ENCODE results near the gene DLG2.

Gene DLG2

GRCh38 chr11:83862033-83862432, 1765.1 kb downstream of the DLG2 start:
- no peak for DNase-seq

DNA sequence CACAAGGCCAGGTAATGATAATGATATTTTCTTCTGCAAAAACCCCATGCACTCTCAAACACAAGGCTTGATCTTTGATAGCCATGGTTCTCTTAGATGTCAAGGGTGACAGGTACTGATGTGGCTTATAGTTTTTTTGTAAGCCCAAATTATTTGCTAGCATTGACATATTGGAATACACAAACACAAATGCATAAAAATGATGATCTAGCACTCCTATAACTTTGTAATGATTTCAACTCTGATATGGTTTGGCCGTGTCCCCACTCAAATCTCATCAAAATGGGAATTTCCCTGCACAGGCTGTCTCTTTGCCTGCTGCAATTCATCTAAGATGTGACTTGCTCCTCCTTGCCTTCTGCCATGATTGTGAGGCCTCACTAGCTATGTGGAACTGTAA, 1768.5 kb downstream of the DLG2 start:
- DNase-seq: no peak

- DNase-seq: no peak
Observed at GRCh38 chr11:83855237-83855636, 1771.9 kb downstream of the DLG2 start.

DNA sequence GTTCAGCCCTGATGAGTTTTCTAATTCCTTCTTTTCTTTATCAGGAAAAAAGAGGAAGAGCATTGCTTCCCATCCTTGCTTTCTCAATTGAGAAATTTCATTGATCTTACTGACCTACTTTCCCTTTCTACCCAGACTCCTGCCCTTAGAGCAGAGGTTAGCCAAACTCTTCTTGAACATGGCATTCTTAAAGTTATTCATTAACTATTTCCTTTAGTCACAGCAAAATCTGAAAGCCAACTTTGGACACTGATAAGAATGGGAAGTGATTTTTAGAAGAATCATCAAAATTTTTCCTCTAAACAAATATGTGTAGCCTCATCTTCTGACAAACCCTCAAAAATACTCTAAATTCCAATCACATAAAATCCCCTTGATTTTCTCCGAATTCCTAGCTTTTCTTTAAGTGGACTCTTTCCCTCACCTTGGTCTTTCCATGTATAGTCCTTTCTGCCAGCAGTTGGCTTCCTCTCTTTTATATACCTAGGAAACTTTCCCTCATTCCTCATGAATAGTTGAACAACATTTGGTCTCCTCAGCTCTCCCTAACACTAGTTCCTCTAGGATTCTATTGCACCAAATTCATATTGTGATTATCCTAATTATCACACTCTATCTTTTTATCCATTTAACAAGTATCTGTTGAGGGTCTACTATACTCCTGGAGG, 1774.2 kb downstream of the DLG2 start:
- no peak for DNase-seq

- no peak for DNase-seq
Observed at GRCh38 chr11:83852012-83852411, 1775.1 kb downstream of the DLG2 start.

DNA sequence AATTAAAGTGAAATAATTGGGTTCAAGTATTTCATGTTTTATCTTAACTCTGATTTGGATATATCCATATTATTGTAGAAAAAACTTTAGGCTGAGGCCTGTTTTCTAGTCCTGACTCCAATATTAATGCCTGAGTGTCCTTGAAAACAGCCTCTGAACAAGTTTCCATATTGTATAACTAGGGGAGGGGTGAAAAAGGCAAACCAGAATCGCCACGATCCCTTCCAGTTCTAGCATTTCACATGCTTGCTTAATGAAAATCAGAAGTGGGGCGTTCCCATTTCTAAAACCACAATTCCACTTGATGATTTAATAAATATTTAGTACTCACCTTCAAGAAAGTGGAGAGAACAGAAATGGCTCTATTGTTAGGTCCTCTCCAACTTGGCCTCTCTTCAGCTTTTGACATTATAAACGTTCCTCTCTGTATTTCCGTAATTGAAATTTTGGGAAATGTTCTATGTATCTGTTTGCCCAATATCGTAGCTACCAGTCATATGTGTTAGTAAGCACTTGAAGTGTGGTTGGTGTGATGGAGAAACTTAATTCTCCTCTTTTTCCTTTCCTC, 1779.6 kb downstream of the DLG2 start:
- no peak for DNase-seq

DNA sequence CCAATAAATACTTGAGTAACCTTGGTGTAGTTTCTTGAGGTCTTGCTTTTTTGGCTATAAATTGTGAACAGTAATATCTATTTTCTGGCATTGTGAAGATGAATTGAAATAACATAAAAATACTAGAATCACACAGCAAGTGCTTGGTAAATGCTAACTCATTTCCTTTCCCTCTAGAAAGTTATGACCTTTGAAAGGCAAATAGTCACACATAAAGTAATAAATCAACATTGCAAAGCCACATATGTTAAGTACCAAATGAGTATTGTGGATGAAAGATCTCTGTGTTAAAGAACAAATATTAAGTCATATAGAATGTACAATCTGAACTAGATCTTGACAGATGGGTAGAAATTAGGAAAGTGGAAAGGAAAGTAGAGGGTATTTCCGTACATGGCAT, 1781.3 kb downstream of the DLG2 start:
- no peak for DNase-seq

DNA sequence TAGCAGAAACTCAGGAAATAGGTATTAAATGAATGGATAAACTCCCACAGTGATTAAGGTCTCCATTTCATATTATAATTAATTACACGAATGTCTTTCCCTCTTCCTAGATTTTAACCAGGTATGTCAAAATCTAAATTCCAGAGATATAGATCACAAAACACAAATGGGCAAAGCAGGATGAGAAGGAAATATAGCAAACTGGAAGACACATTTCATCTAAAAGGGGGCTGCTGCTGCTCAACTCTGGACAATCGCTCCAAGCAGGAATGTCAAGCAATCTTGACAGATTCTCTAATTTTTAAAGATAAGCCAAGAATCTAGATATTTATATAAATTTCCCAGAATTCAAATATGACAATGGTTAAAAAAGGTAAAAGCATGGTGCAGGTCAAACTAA, 1786.8 kb downstream of the DLG2 start:
- DNase-seq: no peak

DNA sequence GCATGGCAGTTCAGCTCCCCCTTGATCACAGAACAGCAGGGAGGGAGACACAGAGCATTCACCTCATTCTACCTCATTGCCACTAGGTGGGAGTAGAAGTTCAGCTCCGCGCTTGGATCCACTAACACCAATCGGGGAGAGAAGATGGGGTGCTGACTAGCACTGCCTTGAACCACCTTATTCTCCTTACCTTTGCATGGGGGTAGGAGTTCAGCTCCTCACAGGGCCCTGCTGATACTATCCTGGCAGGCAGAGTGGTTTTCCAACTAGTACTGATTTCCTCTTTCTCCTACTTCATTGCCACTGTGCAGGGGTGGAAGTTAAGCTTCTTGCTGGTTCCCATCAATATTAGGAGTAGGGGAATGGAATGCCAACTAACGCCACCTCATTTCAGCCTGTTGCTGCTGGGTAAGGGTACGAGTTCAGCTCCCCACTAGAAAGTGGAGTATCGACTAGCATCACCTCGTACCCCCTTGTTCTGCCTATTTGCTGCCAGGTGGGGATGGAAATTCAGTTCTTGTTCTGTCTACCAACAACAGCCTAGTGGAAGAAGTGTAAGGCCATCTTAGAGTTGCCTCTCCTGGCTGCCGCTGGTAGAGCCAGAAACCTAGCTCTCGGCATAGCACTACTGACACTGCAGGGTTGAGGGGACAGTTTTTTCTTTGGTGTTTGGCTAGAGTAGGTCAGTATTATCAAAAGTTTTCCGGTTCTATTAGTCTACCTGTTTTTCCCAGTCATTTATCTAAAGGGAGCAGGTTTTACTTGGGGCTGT, 1790.1 kb downstream of the DLG2 start:
- peak; percentile 9 for DNase-seq

DNA sequence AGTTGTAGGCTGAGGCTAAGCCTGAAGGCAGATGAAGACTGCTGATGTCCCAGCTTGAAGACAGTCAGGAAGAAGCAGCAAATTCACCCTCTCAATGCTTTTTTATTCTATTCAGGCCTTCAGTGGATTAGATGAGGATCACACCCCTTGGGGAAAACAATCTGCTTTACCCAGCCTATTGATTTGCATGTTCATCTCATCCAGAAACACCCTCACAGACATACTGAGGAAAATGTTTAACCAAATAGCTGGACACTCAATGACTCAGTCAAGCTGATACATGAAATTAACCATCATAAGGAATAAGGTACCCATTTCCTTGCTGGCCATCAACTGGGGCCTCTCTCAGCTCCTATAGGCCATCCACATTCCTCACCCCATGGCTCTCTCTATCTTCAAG, 1791.1 kb downstream of the DLG2 start:
- no peak for DNase-seq

DNA sequence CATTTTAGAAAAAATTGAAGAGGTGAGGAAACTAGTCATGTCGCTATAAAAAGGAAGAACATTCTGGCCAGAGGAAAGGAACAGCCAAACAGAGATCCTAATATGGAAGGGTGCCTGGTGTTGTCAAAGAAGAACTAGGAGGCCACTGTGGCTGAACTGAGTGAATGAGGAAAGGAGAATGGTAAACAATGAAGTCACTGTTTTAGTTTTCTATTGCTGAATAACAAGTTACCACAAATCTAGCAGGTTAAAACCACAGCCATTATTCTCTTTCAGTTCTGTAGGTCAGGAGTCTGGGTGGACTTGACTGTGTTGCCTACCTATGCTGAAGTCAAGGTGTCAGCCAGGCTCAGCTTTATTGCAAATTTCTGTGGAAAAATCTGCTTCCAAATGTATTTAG, 1791.7 kb downstream of the DLG2 start:
- DNase-seq: no peak

GRCh38 chr11:83831929-83832328, 1795.2 kb downstream of the DLG2 start:
- DNase-seq: no peak

DNA sequence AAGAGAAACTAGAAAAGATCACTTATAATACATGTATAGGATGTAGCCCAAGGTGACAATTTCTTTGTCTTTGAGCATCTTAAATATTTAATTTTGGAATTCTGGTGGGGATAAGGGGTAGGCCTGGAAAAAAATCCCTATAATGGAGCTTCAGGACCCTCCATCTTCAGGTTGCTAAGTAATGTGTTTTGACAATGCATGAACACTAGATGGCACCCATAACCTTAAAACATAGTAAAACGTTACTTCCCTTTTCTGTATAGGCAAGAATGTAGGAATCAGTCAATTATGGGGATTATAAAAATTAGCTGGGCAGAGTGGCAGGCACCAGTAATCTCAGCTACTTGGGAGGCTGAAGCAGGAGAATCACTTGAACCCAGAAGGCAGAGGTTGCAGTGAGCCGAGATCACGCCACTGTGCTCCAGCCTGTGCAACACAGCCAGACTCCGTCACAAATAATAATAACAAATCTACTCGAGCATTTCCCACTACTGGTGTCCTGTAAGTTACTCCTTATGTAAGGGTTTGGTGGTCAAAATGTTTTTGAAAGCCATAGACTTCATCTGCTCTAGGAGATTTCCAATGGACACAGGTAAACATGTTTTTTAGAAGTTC, 1799.1 kb downstream of the DLG2 start:
- DNase-seq: no peak

DNA sequence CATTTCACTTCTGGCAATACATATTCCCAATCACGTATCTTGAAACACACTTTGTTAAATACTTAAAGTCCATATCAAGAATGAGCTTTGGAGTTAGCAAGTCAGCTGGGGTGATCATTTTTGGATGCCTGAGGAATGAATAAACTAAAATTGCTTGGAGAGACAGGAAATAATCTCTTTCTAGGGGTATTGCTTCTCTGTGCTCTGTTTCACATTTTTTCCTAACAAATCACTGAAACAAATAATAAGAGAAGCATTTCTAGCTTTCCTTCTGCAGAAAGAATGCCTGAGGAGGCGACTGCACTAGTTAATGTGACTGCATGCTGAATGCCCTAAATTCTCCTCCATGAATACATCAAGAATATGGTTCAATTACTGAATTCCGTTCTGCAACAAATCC, 1799.6 kb downstream of the DLG2 start:
- no peak for DNase-seq

GRCh38 chr11:83826078-83826477, 1801.1 kb downstream of the DLG2 start:
- no peak for DNase-seq

DNA sequence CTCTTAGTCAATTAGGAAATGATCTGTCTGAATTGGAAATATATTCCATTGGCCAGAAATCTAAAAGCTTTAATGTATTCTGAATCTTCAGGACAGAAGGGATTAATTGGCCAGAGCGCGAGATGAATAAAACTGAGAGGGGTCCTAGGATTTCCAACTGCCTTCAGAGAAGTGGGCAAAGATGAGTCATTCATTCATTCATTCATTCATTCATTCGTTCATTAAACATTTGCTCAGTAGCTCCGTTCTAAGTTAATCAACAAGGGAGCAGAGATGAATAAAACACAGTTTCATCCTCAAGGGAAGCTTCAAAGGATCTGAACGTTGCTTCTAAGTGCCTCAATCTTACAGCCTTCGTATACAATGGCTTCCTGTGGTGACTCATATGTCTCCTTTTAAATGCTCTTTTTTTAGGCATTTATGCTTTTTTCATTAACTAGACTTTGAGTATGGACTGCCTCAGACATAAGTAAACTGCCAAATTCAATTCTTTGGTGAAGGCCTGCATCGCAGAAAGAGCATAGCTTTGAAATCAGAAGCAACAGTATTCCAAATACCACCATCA, 1803.6 kb downstream of the DLG2 start:
- DNase-seq: no peak

GRCh38 chr11:83819931-83820549, 1807.1 kb downstream of the DLG2 start:
- DNase-seq: no peak

DNA sequence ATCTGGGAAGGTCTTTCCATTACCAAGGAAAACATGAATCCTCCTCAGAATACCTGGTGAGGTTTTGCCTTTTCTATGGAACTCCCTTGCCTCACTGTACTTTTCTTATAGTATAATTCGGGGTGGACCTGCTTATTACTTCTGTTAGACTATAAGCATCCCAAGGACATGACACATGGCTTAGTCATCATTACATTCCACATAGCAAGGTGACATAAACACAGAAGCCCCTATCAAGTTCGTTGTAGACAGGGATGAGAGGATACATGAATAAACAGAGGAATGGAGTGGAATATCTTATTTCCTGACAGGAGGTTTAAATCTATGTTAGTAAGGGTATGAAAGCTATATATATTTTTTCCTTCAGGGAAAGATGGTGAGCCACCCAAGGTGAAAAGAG, 1808.8 kb downstream of the DLG2 start:
- DNase-seq: no peak

DNA sequence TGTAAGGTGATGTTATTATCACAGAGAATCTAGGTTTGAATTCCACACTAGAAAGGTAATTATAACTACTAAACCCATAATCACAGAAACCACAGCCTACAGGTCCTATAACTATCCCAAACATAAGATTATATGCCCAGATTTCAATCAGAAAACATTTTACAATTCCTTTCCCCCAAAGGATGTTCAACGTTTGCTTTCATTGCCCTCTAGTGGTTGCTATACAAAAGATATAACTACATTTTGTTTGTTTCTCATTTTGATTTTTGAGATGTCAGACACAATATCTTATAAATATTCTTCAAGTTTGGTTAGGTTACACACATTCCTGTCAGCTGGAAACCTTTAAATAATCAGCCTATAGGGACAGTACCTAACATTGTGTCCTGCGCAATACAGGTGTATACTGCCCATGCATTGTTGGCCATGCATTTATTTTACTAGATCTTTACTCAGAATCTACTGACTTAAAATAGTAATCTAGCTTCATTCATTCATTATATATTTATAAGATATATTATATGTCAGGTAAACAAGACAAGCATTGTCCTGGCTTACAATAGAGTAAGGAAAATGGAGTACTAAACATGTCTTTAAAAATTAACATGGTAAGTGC, 1810.5 kb downstream of the DLG2 start:
- no peak for DNase-seq

DNA sequence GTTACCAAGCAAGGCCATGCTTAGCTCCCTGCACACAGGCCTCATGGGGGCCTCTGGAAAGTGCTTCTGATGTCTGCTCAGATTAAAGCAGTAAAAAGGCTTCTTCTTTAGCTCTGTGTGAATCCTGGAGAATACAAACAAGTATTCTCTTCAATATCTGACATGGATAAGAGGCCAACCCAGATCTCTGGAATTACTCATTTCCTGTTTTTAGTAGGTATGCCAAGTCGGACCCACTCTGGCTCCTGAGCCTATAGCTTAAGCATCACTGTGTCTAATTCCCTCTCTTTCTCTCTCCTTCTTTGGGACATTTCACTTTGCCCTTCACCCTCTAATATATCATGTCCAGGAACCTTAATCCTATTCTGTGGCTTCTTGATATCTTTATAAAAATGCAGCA, 1811.4 kb downstream of the DLG2 start:
- DNase-seq: no peak

- no peak for DNase-seq
Observed at GRCh38 chr11:83813296-83813695, 1813.8 kb downstream of the DLG2 start.

DNA sequence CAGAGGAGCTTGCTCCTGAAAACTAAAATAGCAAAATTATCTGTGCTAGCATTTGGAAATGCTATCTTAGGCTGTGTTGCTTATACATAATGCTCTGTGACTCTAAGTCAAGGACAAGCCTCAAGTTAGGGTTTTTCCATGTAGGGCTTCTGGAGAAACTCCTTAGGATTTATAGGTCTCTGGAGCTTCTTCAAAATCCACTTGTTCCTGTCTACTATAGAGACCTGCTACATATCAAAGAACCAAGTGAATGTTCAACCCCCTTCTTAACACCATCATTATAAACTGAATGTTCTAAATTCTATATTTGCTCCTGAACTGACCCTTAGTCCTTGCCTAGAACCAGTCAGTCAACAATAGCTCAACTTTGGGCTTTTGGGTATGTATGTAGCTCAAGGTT, 1817.9 kb downstream of the DLG2 start:
- DNase-seq: no peak

GRCh38 chr11:83801799-83802198, 1825.3 kb downstream of the DLG2 start:
- DNase-seq: no peak

Measured in T1000 (cell line).